NCI-H345 treated with DMSO at 0.1 percent for 48 hours (cell line): ENCODE measurements around the gene ZNF821.
"Not testable (repeated sequence)": the region's sequence is repeated elsewhere in the genome, so short reads cannot be mapped to it uniquely, and the experiment has no call there.

Experiments
- DNase-seq: peaks from one replicate; lab custom pipeline; 2025; ENCODE audit not compliant: unreplicated experiment; lab: John Stamatoyannopoulos, UW

The ZNF821 gene

GRCh38 chr16:71883849-71884638 lies at the start of gene ZNF821:
Gene ZNF821, minus strand, starts transcription at chr16:71884182. Its CDS starts 4,236 bp downstream, at chr16:71879946.
- peak; percentile 48 for DNase-seq

DNA sequence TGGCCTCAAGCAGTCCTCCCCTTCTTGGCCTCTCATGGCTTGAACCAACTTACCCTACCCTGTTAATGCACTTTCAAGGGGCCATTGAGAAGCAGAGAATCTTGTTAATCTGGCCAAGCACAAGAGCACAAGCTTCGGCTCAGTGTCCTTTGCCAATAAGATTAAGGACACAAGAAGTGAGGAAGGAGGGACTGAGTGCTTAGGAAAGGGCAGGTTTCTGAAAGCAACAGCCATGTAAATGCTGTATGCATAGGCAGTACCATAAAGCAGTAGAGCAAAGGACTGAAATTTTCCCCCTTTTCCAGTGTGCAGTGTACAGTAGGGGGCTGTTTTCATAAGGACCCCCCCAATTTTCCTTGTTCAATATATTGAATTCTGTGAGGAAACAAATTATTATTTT lies 49.0 kb upstream of the ZNF821 start:
- DNase-seq, result no peak

DNA sequence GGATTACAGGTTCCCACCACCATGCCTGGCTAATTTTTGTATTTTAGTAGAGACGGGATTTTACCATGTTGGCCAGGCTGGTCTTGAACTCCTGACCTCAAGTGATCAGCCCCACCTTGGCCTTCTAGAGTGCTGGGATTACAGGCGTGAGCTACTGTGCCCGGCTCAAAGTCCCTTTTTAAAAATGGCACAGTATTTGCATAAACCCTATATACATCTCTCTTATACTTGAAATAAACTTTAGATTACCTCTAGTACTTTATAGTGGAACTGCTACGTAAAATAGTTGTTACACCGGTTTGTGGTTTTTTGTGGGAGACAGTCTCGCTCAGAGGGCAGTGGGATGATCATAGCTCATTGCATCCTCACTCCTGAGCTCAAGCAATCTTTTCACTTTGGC lies 47.6 kb upstream of the ZNF821 start:
- no peak for DNase-seq

DNA sequence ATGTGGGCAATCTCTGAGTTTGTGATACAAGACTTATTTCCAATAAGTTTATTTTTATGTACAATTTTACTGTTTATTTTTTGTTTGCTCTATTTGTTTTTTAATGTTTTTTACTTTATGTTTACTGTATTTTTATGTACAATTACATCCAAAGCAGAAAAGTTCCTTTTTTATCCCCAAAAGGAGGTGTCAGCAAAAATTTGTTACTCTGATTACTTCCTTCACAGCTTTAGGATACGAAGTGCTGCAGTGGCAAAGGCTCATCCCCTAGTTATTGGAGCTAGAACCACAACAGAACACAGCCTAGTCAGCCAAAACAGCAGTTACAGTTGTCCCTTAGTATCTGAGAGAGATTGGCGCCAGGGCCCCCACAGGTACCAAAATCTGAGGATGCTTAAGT lies 47.0 kb upstream of the ZNF821 start:
- no peak for DNase-seq

GRCh38 chr16:71930013-71930563 lies 46.1 kb upstream of the ZNF821 start:
- no peak for DNase-seq

- DNase-seq, result no peak
These were observed 45.1 kb upstream of the ZNF821 start for GRCh38 chr16:71929048-71929447.

GRCh38 chr16:71927787-71928186 lies 43.8 kb upstream of the ZNF821 start:
- DNase-seq, result no peak

GRCh38 chr16:71927383-71927782 lies 43.4 kb upstream of the ZNF821 start:
- no peak for DNase-seq

GRCh38 chr16:71924710-71925109 lies 40.7 kb upstream of the ZNF821 start:
- no peak for DNase-seq

DNA sequence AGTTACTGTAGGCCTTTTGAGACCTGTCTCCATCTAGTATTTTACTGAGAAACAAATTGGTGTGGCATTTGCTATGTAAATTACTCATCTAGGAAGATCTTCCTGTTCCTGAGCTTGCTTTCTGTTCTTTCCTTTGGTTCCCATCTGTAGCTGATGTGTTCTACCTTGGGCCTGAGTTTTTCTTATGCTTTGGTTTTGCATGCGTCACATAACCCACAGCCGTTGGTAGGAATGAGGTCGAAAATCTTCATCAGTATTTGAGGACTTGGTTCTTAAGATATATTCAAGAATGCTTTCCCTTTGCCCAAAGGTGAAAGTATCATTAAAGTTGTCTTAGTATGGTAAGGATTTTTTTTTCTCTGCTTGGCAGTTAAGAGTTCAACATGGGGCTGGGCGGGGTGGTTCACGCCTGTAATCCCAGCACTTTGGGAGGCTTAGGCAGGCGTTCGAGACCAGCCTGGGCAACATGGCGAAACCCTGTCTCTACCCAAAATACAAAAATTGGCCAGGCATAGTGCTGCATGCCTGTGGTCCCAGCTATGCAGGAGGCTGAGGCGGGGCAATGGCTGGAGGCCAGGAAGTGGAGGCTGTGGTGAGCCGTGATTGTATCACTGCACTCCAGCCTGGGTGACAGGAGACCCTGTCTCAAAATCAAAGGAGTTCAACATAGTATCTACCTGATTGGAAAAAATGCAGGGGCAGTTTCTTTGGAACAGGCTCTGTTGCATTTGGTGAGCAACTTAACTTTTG lies 40.1 kb upstream of the ZNF821 start:
- no peak for DNase-seq

GRCh38 chr16:71920658-71921057 lies 36.7 kb upstream of the ZNF821 start:
- DNase-seq, result no peak

DNA sequence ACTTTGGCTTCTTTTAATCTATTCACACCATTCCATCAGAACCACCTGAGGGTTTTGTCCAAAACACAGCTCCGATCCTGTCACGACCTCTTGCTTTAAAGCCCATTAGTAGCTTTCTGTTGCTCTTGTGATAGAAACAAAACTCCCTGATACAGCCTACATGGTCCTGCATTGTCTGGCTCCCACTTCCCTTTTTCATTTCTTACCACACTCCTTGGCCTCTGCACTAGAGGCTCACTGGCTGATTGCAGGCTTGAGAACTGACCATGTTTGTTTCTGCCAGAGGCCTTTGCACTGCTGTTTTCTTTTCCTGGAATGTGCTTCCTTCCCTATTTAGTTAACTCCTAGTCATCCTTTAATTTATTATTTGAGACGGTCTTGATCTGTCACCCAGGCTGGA lies 35.1 kb upstream of the ZNF821 start:
- DNase-seq, result no peak

DNA sequence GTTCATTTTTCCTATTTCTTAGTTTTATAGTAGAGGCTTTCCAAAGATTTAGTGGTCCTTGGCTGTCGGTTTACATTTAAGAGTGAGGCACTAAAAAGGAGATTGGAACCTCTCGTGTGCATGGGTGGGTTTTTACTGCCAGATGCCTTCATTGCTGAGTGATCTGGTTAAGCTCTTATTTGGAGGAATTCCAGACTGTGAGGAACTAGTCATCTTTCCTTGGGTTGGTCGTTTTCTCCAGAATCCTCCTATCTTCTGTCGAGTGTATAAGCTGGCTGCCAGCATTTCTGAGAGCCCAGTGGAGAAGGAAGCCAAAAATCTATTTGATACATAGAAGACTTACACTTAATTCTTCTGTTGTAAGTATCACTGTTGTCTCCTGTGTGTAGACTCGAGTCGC lies 33.9 kb upstream of the ZNF821 start:
- no peak for DNase-seq

DNA sequence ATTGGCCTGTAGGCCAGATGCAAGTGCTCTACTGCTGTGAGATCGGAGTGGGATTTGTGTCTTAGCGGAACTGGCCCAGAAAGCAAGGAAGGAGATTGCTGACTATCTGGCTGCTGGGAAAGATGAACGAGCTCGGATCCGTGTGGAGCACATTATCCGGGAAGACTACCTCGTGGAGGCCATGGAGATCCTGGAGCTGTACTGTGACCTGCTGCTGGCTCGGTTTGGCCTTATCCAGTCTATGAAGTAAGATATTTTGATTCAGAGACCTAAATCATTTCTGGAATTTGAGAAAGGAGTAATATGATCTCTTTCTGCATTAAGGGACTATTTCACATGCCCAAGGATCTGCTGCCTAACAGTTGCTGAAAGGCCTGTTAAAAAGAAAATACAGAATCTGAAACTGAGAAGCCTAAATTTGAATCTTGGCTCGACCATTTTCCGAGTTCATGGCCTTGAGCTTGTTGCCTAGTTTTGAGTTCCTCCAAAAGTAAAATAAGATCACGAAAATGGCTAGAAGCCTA lies 32.5 kb upstream of the ZNF821 start:
- no peak for DNase-seq

DNA sequence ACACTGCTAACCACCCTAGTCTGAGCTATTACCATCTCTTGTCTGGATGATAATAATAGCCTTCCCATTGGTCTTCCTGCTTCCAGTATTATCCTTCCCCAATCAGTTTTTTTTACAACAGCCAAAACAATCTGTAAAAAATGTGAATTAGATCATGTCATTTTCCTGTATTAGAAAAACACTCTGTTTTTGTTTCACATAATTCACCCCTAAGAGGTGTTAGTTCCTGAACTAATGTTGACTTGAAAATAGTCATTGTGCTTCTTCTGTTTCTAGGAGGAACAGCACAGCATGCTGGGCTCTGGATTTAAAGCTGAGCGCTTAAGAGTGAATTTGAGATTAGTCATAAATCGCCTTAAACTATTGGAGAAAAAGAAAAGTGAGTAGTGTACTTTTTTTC lies 31.4 kb upstream of the ZNF821 start:
- no peak for DNase-seq

DNA sequence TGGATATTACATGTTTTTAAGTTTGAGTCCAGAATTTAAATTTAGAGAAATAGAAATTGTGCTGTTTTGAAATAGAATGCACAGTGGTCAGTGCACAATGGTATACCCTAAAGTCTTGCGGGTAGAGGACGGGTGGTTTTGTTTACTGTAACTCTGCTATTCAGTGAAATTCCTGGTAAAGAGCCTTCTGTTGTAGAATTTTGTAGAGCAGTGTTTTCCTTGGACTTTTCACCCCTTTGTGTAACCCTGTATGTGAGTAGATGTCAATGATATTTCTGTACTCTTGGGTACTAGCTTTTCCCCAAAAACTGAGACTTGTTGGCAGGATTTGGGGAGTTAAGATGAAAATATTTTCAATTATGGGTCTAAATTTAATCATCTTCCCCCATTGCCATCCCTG lies 30.8 kb upstream of the ZNF821 start:
- DNase-seq, result no peak

DNA sequence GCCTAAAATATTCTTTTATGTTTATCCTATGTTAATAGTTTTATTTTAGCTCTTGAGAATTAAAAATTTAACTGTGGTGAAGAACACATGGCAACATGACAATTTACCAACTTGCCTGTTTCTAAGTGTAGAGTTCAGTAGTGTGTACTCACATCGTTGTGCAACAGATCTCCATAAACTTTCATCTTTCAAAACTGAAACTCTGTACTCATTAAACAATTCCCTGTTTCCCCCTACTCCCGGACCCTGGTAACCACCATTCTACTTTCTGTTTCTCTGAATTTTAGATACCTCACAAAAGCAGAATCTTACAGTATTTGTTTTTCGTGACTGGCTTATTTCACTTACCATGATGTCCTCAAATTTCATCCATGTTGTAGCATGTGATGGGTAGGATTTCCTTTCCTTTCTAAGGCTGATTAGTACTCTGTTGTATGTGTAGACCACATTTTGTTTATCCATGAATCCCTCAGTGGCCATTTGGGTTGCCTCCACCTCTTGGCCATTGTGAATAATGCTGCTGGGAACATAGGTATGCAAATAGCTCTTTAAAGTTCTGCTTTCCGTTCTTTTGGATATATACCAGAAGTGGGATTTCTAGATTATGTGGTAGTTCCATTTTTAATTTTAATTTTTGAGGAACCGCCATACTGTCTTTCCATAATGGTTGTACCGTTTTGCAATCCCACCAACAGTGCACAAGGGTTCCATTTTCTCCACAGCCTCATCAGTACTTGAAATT lies 28.7 kb upstream of the ZNF821 start:
- no peak for DNase-seq

GRCh38 chr16:71911121-71911520 lies 27.1 kb upstream of the ZNF821 start:
- no peak for DNase-seq

DNA sequence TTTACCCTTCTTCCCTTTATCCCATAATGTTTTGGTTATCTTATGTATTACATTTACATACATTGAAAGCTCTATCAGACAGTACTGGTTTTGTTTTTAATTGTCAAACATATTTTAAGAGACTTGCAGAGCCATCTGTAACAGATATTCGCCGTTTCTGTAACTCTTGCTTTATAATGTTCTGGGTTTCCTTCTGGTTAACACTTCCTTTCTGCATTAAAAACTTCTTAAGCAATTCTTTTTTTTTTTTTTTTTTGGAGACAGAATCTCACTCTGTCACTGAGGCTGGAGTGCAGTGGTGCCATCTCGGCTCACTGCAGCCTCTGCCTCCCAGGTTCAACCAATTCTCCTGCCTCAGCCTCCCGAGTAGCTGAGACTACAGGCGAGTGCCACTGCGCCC lies 21.8 kb upstream of the ZNF821 start:
- not testable (repeated sequence) for DNase-seq

- no peak for DNase-seq
These were observed 20.3 kb upstream of the ZNF821 start for GRCh38 chr16:71904239-71904638.

- no peak for DNase-seq
These were observed 19.6 kb upstream of the ZNF821 start for GRCh38 chr16:71903608-71904007.
